HS-27A (cell line): ENCODE results near the gene ARID3A.
"Not testable (repeated sequence)": the region's sequence is repeated elsewhere in the genome, so short reads cannot be mapped to it uniquely, and the experiment has no call there.

Experiments
- DNase-seq: peaks from one replicate; pipeline ENCODE4 v3.0.0-alpha.2; 2012; ENCODE audit warnings: low read depth, missing footprints

ARID3A gene

GRCh38 chr19:1017906-1018305, 92.1 kb downstream of the ARID3A start:
- DNase-seq: no peak

DNA sequence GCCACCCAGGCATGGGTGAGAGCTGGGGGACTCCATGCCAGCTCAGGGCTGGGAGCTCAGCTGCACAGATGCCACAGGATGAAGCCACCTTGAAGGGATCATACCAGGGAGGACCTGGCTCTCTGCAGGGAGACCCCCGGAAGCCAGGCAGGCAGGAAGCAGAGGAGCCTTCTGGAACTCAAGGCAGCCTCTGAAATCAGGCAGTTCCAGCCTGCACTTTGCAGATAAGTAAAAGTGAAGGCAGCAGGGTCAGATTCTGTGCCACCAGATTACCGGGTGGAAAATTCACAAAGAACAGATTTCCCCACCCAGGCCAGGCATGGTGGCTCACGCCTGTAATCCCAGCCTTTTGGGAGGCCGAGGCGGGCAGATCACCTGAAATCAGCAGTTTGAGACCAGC, 92.6 kb downstream of the ARID3A start:
- DNase-seq: no peak

GRCh38 chr19:1018932-1019615, 93.2 kb downstream of the ARID3A start:
- no peak for DNase-seq

- DNase-seq: no peak
Measured at GRCh38 chr19:1019616-1019961, 93.8 kb downstream of the ARID3A start.

DNA sequence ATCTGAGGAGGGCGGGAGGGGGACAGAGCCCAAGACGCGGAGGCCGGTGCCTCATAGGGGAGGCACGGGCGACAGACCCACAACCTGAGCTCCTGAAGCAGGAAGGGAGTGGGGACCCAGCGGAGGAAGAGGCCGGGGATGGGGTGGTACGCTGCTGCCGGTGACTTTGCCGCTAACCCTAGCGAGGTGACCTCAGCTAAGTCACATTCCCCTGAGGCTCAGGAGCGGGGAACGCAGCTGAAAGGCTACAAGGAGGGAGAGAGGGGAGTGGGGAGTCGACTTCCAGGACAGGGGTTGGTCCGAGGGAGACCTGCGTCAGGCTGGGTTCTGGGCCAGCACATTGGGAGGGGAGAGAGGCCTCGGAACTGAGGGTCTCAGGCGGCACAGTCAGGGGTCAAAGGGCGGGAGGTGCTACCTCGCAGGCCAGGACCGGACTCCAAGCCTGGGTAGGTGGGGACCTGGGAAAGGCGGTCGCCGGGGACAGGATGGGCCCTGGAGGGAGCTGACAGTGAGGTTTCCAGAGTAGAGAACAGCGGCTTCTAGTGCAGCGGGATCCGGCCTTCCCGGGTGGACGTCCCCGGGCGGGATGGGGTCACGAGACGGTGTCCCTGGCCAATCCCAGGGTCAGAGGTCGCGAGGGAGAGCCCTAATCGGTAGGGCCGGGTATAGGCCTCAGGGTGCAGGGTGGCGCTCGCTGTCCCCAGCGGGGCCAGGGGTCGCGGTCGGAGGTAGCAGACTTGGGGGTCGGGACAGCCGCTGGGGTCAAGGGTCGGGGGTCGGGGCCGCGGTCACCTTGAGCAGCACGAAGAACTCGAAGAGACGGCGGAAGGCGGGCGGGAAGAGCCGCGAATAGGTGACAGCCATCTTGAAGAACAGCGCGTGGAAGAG, 94.4 kb downstream of the ARID3A start:
- no peak for DNase-seq

DNA sequence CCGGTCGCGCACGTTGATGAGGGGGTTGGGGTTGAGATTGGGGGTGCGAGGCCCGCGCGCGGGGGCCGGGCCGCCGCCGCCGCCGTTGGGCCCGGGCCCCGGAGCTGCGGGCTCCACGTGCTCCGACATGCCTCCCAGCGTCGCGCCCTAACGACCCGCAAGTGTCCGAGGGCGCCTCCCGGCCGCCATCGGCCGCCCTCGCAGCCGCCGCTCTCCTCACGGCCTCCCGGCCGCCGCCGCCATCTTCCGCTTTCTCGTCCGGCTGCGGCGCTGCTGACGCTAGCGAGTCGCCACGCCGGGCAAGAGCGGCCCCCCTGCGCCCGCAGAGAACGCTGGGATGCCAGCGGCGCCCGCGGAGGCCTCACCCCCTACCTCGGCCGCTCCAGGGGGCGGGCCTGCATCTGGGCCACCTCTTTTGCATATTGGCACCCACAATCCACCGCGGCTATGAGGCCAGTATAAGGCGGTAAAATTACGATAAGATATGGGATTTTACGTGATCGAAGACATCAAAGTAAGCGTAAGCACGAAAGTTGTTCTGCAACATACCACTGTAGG, 95.1 kb downstream of the ARID3A start, which contains the start of gene TMEM259:
TSS of gene TMEM259 (minus strand) at position 256 of the 558 bp plus-strand sequence. CDS start at position 129, 127 bp downstream.
- DNase-seq: peak; percentile 91

- not testable (repeated sequence) for DNase-seq
Measured at GRCh38 chr19:1023883-1024188, 98.0 kb downstream of the ARID3A start.

DNA sequence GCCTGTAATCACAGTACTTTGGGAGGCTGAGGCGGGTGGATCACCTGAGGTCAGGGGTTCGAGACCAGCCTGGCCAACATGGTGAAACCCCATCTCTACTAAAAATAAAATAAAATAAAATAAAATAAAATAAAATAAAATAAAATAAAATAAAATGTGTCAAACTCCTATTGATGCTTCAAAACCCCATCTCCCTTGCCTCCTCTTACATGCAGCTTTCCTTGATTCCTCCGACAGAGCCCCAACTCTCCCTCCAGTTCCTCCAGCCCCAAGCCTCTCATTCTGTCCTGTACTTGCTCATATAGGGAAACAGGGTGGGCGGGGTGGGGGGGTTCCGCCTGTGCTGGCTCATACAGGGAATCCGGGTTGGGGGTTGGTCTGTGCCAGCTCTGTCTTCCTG, 99.2 kb downstream of the ARID3A start:
- not testable (repeated sequence) for DNase-seq
